H1 (cell line): ENCODE measurements around the gene ALDH1A2. TPM values are rescaled to one million over a fixed set of nuclear protein-coding genes. Genes with fewer than 3 reads are reported as not detected.

Source experiments
- CTCF ChIA-PET: fragments of 300-600 bp; sonication (Branson Sonifier 250); formaldehyde crosslinking; loops from one replicate; lab custom pipeline; 2021; ENCODE audit not compliant: partially characterized antibody; lab: Charles Lee
- POLR2A ChIA-PET: fragments of 300-600 bp; sonication (Branson Sonifier 250); formaldehyde crosslinking; loops from one replicate; lab custom pipeline; 2021; ENCODE audit warnings: inconsistent platforms; ENCODE audit not compliant: partially characterized antibody; lab: Charles Lee
- DNase-seq, 2 experiments: peaks; one replicate each; pipeline versions ENCODE4 v3.0.0 to v3.0.0-alpha.2; 2010 to 2022; ENCODE audit warnings: low spot score in 2 of 2, low read depth in 1 of 2, mixed read lengths in 1 of 2
- FAIRE-seq: peaks from 2 replicates; lab custom pipeline; 2011; peaks lifted over from hg19 to GRCh38; lab: Jason Lieb, UNC
- H2AFZ ChIP-seq: 2 replicates; pipeline ENCODE4 v1.8.1; 2012; ENCODE audit warnings: low read length, inconsistent platforms
- H2AK5ac ChIP-seq: 2 replicates; pipeline ENCODE4 v1.6.1; 2013; ENCODE audit warnings: low read depth, low read length
- H2BK120ac ChIP-seq: replicated peaks from 2 replicates; pipeline ENCODE3; 2013; ENCODE audit warnings: low read depth, low read length, inconsistent platforms
- H2BK12ac ChIP-seq: 2 replicates; pipeline ENCODE4 v1.6.1; 2013; ENCODE audit warnings: low read depth, low read length
- H2BK15ac ChIP-seq: 2 replicates; pipeline ENCODE4 v1.6.1; 2013; ENCODE audit warnings: low read length
- H2BK20ac ChIP-seq: 2 replicates; pipeline ENCODE4 v1.6.1; 2013; ENCODE audit warnings: low read length
- H2BK5ac ChIP-seq: 2 replicates; pipeline ENCODE4 v1.6.1; 2013; ENCODE audit warnings: low read depth, low read length
- H3K14ac ChIP-seq: 2 replicates; pipeline ENCODE4 v1.6.1; 2013; ENCODE audit warnings: inconsistent platforms; ENCODE audit not compliant: insufficient read length
- H3K18ac ChIP-seq: 2 replicates; pipeline ENCODE4 v1.6.1; 2013; ENCODE audit warnings: low read length; ENCODE audit errors: extremely low read depth
- H3K23ac ChIP-seq: 2 replicates; pipeline ENCODE4 v1.6.1; 2013; ENCODE audit warnings: inconsistent platforms; ENCODE audit not compliant: insufficient read length
- H3K23me2 ChIP-seq: 2 replicates; pipeline ENCODE4 v1.6.1; 2013; ENCODE audit warnings: low read depth, low read length
- H3K27ac ChIP-seq: 2 replicates; pipeline ENCODE4 v1.6.1; 2011; ENCODE audit warnings: low read depth, low read length, inconsistent platforms
- H3K27me3 ChIP-seq, 4 experiments: replicated peaks in 1 of 4; 1 replicate in 1 of 4; 2 replicates in 3 of 4; pipeline versions ENCODE4 v1.6.1 to v1.8.1; 2011 to 2013; ENCODE audit warnings: low read length in 3 of 4, mild to moderate bottlenecking in 3 of 4, inconsistent platforms in 2 of 4, mixed read lengths in 2 of 4, moderate library complexity in 1 of 4; ENCODE audit not compliant: control insufficient read depth in 3 of 4, insufficient read depth in 3 of 4; ENCODE audit errors: extremely low read depth in 1 of 4
- H3K36me3 ChIP-seq, 4 experiments: 2 replicates each; pipeline versions ENCODE4 v1.6.1 to v1.8.1; 2011 to 2013; ENCODE audit warnings: mild to moderate bottlenecking in 4 of 4, low read length in 3 of 4, moderate library complexity in 2 of 4, control low read depth in 1 of 4, inconsistent platforms in 1 of 4; ENCODE audit not compliant: insufficient read depth in 4 of 4, control insufficient read depth in 2 of 4
- H3K4ac ChIP-seq: replicated peaks from 2 replicates; pipeline ENCODE3; 2013; ENCODE audit warnings: low read length, low read depth, mixed read lengths, inconsistent platforms; ENCODE audit not compliant: insufficient read length
- H3K4me1 ChIP-seq, 4 experiments: replicated peaks in 1 of 4; 1 replicate in 1 of 4; 2 replicates in 3 of 4; pipeline versions ENCODE4 v1.6.1 to v1.8.1; 2011 to 2013; ENCODE audit warnings: low read length in 3 of 4, inconsistent platforms in 2 of 4, mixed read lengths in 1 of 4; ENCODE audit not compliant: insufficient read depth in 4 of 4, control insufficient read depth in 3 of 4
- H3K4me2 ChIP-seq, 2 experiments: 2 replicates each; pipeline versions ENCODE4 v1.6.1 to v1.8.1; 2011 to 2013; ENCODE audit warnings: low read depth in 2 of 2, low read length in 2 of 2, control low read depth in 1 of 2, inconsistent platforms in 1 of 2, mild to moderate bottlenecking in 1 of 2; ENCODE audit not compliant: insufficient read depth in 1 of 2
- H3K4me3 ChIP-seq, 4 experiments: fragments of 200-600, 300-600 bp in 1 of 4; sonication (generic), shearing (Covaris generic), sonication (Bioruptor Twin) in 1 of 4; 2 replicates each; pipeline versions ENCODE4 v1.5.1 to v1.8.1; 2011 to 2016; ENCODE audit warnings: low read length in 4 of 4, low read depth in 3 of 4, control low read depth in 2 of 4, inconsistent platforms in 2 of 4, mild to moderate bottlenecking in 2 of 4, mixed read lengths in 1 of 4, moderate library complexity in 1 of 4; ENCODE audit not compliant: insufficient read depth in 2 of 4; ENCODE audit errors: extremely low read depth in 1 of 4
- H3K56ac ChIP-seq: replicated peaks from 2 replicates; pipeline ENCODE3; 2013; ENCODE audit warnings: low read depth, mild to moderate bottlenecking, mixed read lengths, low read length, inconsistent platforms; ENCODE audit not compliant: insufficient read length
- H3K79me1 ChIP-seq: 2 replicates; pipeline ENCODE4 v1.6.1; 2013; ENCODE audit warnings: low read depth, low read length, control low read depth
- H3K79me2 ChIP-seq, 2 experiments: 2 replicates each; pipeline versions ENCODE4 v1.6.1 to v1.8.1; 2012 to 2013; ENCODE audit warnings: low read length in 2 of 2, mild to moderate bottlenecking in 2 of 2, inconsistent platforms in 1 of 2; ENCODE audit not compliant: insufficient read depth in 2 of 2, control insufficient read depth in 1 of 2
- H3K9ac ChIP-seq, 4 experiments: replicated peaks in 1 of 4; 1 replicate in 1 of 4; 2 replicates in 3 of 4; pipeline versions ENCODE4 v1.6.1 to v1.8.1; 2011 to 2013; ENCODE audit warnings: low read depth in 3 of 4, low read length in 3 of 4, control low read depth in 2 of 4, mild to moderate bottlenecking in 2 of 4, moderate library complexity in 2 of 4, inconsistent platforms in 1 of 4; ENCODE audit errors: extremely low read depth in 1 of 4
- H3K9me3 ChIP-seq, 2 experiments: 2 replicates each; pipeline versions ENCODE4 v1.6.1 to v1.8.1; 2012 to 2013; ENCODE audit warnings: mild to moderate bottlenecking in 2 of 2, moderate library complexity in 2 of 2, control low read depth in 1 of 2, inconsistent platforms in 1 of 2, low read depth in 1 of 2, low read length in 1 of 2, mixed read lengths in 1 of 2; ENCODE audit not compliant: insufficient read depth in 2 of 2
- H4K20me1 ChIP-seq, 2 experiments: replicated peaks in 1 of 2; 2 replicates each; pipeline versions ENCODE3 to v1.8.1; 2011 to 2013; ENCODE audit warnings: inconsistent platforms in 2 of 2, low read length in 2 of 2, mild to moderate bottlenecking in 1 of 2; ENCODE audit not compliant: insufficient read depth in 2 of 2, control insufficient read depth in 1 of 2
- H4K5ac ChIP-seq: 2 replicates; pipeline ENCODE4 v1.6.1; 2013; ENCODE audit warnings: low read length, low read depth, mixed read lengths, inconsistent platforms; ENCODE audit not compliant: insufficient read length
- H4K8ac ChIP-seq: 2 replicates; pipeline ENCODE4 v1.8.0; 2013; ENCODE audit warnings: mild to moderate bottlenecking, moderate library complexity, low read length, inconsistent platforms; ENCODE audit not compliant: insufficient read depth; ENCODE audit errors: extremely low read depth
- H4K91ac ChIP-seq: replicated peaks from 2 replicates; pipeline ENCODE3; 2013; ENCODE audit warnings: low read length, mixed read lengths, inconsistent platforms; ENCODE audit not compliant: insufficient read length
- EGR1 ChIP-seq: IDR thresholded peaks from 2 replicates; pipeline ENCODE4 v1.6.1; 2011; ENCODE audit warnings: low read depth, low read length, borderline replicate concordance
- SIN3A ChIP-seq, 2 experiments: IDR thresholded peaks in 1 of 2; conservative IDR thresholded peaks in 1 of 2; 2 replicates each; pipeline ENCODE4 v1.6.1; 2011 to 2012; ENCODE audit warnings: low read length in 2 of 2, improper control_type of control experiment in 1 of 2, low read depth in 1 of 2, mild to moderate bottlenecking in 1 of 2
- WGBS, 2 experiments: shearing (Covaris generic) in 1 of 2; methylation state at CpG; one replicate each; pipeline versions ENCODE4 v1.1.6 to v1.1.7; 2013 to 2015; ENCODE audit warnings: low lambda C conversion rate in 2 of 2, mixed read lengths in 2 of 2, inconsistent platforms in 1 of 2, low coverage in 1 of 2, missing lambda C conversion rate in 1 of 2; ENCODE audit not compliant: insufficient replicate concordance in 2 of 2, insufficient coverage in 1 of 2, insufficient read length in 1 of 2; ENCODE audit errors: extremely low coverage in 1 of 2, missing lambda C conversion rate in 1 of 2; 5-methylcytosine and 5-hydroxymethylcytosine counted together
- polyA plus RNA-seq, 7 experiments: library from polyadenylated mRNA; depleted of rRNA in 3 of 7; stranded (reverse) in 5 of 7; unstranded in 2 of 7; fragments of >200 nt in 5 of 7; fragments of 200-250 nt in 2 of 7; gene quantifications; 1 replicate in 5 of 7; 2 replicates in 1 of 7; 4 replicates in 1 of 7; pipeline versions ENCODE4 v1.2.1 to v1.2.3, GENCODE V29; 2011 to 2013; ENCODE audit warnings: missing spikeins in 2 of 7, mixed read lengths in 2 of 7
- total RNA-seq: library from RNA; stranded (reverse); fragmentation: NEBNext Ultra II Directional; extraction: Animal tissue kit (Norgen Biotek cat#: 25700); gene quantifications from 2 replicates; pipeline ENCODE4 v1.2.1, GENCODE V29; 2021

Gene ALDH1A2
- total and polyA plus RNA-seq, 2 of the 8 experiments (the other 6 are each of a cell fraction or from before 2014, with no cell fraction given), result 0.06 to 0.24 TPM

- no peak overlapping the region for H4K91ac ChIP-seq
- DNase-seq, result no peak
- no peak overlapping the region for H2BK120ac ChIP-seq
- H3K56ac ChIP-seq, result no peak overlapping the region
- WGBS, 2 experiments, result 82% methylated on average over 3 of the region's 3 CpGs; no CpG with 5 or more reads in 1 of the 2 experiments
- H4K8ac ChIP-seq, result no peak overlapping the region
- ChIA-PET CTCF (interaction anchor here (0.8 to 2.1 kb wide), 6 partner anchors 9 to 122 kb away, joined by 3 to 8 read pairs (median 4); partner anchors contain the start of gene ALDH1A2), POLR2A (no interaction called here)
- no peaks in the 10 kb centered on the region for H3K4me1 ChIP-seq
- H2BK15ac ChIP-seq, result no peak overlapping the region
- no peak overlapping the region for H3K27ac ChIP-seq
- TF ChIP-seq EGR1, result no peak
- no peak for TF ChIP-seq SIN3A (conservative IDR thresholded peaks at IDR 0.05 in 1 of 2, IDR thresholded peaks at IDR 0.05 in 1 of 2; ENCODE audit: low read depth in 1 of 2, low read length in 2 of 2)
- H3K18ac ChIP-seq, result no peak overlapping the region
- no peaks in the 10 kb centered on the region for H3K27me3 ChIP-seq
- no peak overlapping the region for H2AFZ ChIP-seq
- H3K79me2 ChIP-seq, result no peaks in the 10 kb centered on the region
- H3K4ac ChIP-seq, result no peak overlapping the region
- no peak overlapping the region for H3K23ac ChIP-seq
- H3K36me3 ChIP-seq, result no peaks in the 10 kb centered on the region
- H3K4me2 ChIP-seq, result no peak overlapping the region
- H4K5ac ChIP-seq, result no peak overlapping the region
- H3K79me1 ChIP-seq, result no peaks in the 10 kb centered on the region
- no peak overlapping the region for H2BK12ac ChIP-seq
- H2BK5ac ChIP-seq, result no peak overlapping the region
- H2AK5ac ChIP-seq, result no peak overlapping the region
- no peak overlapping the region for H2BK20ac ChIP-seq
- no peak overlapping the region for H3K4me3 ChIP-seq
- H3K23me2 ChIP-seq, result peaks cover 3% of the 10 kb centered on the region; the same call in 1 of the 2 replicates
- FAIRE-seq, result no peak
- no peak overlapping the region for H3K9ac ChIP-seq
- H3K9me3 ChIP-seq, result no peaks in the 10 kb centered on the region
- peaks cover 0 to 1% of the 10 kb centered on the region in 2 experiments for H4K20me1 ChIP-seq
- H3K14ac ChIP-seq, result no peak overlapping the region
Observed at GRCh38 chr15:57943754-57944420, 121.6 kb downstream of the ALDH1A2 start.
